GM23338 (cell line): ENCODE measurements around the gene PHF13. TPM values are rescaled to one million over a fixed set of nuclear protein-coding genes. Genes with fewer than 3 reads are reported as not detected.

Experiments used
- ATAC-seq: fragments of 200-7000 bp; cut with Tn5 transposase; 3 replicates; pipeline ENCODE4 v1.9.1; 2020
- DNase-seq: peaks from one replicate; pipeline ENCODE4 v3.0.0-alpha.2; 2015; ENCODE audit warnings: low spot score
- H2AFZ ChIP-seq: fragments of 200-600 bp; sonication (generic); 2 replicates; pipeline ENCODE4 v1.8.0; 2016; ENCODE audit warnings: antibody characterized with exemption, mild to moderate bottlenecking, moderate library complexity
- H3F3A ChIP-seq: fragments of 200-600 bp; sonication (generic); replicated peaks from 2 replicates; pipeline ENCODE4 v1.8.0; 2017; ENCODE audit warnings: antibody characterized with exemption, mixed run types, low read depth
- H3K27ac ChIP-seq: fragments of 200-600 bp; sonication (generic); 2 replicates; pipeline ENCODE4 v1.6.1; 2016; ENCODE audit warnings: low read depth
- H3K27me3 ChIP-seq: fragments of 200-600 bp; sonication (generic); 2 replicates; pipeline ENCODE4 v1.8.0; 2016; ENCODE audit warnings: mild to moderate bottlenecking, mixed run types, moderate library complexity; ENCODE audit not compliant: insufficient read depth
- H3K36me3 ChIP-seq: fragments of 200-600 bp; sonication (generic); 2 replicates; pipeline ENCODE4 v1.8.0; 2016; ENCODE audit warnings: mild to moderate bottlenecking; ENCODE audit not compliant: insufficient read depth
- H3K4me1 ChIP-seq: fragments of 200-600 bp; sonication (generic); 2 replicates; pipeline ENCODE4 v1.8.0; 2016; ENCODE audit warnings: mild to moderate bottlenecking, moderate library complexity; ENCODE audit not compliant: insufficient read depth
- H3K4me2 ChIP-seq: fragments of 200-600 bp; sonication (generic); 2 replicates; pipeline ENCODE4 v1.7.1; 2017; ENCODE audit warnings: mixed run types
- H3K4me3 ChIP-seq: fragments of 200-600 bp; sonication (generic); 2 replicates; pipeline ENCODE4 v1.6.1; 2016; ENCODE audit warnings: mixed run types
- H3K79me2 ChIP-seq: fragments of 200-600 bp; sonication (generic); replicated peaks from 2 replicates; pipeline ENCODE4 v1.8.0; 2017; ENCODE audit warnings: mild to moderate bottlenecking; ENCODE audit not compliant: insufficient read depth
- H3K9me2 ChIP-seq: fragments of 200-600 bp; sonication (generic); 2 replicates; pipeline ENCODE4 v1.8.0; 2017; ENCODE audit not compliant: insufficient read depth
- H4K20me1 ChIP-seq: fragments of 200-600 bp; sonication (generic); replicated peaks from 2 replicates; pipeline ENCODE4 v1.8.0; 2017; ENCODE audit warnings: mild to moderate bottlenecking; ENCODE audit not compliant: insufficient read depth
- H3K27ac Mint-ChIP-seq: 2 replicates; pipeline ENCODE4 v1.8.0; 2020; ENCODE audit warnings: inconsistent platforms, mild to moderate bottlenecking, moderate library complexity, mixed read lengths
- H3K27me3 Mint-ChIP-seq: 3 replicates; pipeline ENCODE4 v1.8.0; 2022; ENCODE audit warnings: low read depth, mild to moderate bottlenecking, moderate library complexity, mixed read lengths, inconsistent platforms; ENCODE audit not compliant: insufficient read depth, poor library complexity
- H3K36me3 Mint-ChIP-seq: 3 replicates; pipeline ENCODE4 v1.8.0; 2021; ENCODE audit warnings: low read depth, mild to moderate bottlenecking, inconsistent platforms, moderate library complexity, mixed read lengths
- H3K4me1 Mint-ChIP-seq: 3 replicates; pipeline ENCODE4 v1.8.0; 2020; ENCODE audit warnings: mild to moderate bottlenecking, inconsistent platforms, mixed read lengths
- H3K4me3 Mint-ChIP-seq: 3 replicates; pipeline ENCODE4 v1.8.0; 2021; ENCODE audit warnings: moderate library complexity, mild to moderate bottlenecking, inconsistent platforms, mixed read lengths
- H3K9me3 Mint-ChIP-seq: 3 replicates; pipeline ENCODE4 v1.8.0; 2020; ENCODE audit warnings: moderate library complexity, mild to moderate bottlenecking, inconsistent platforms, mixed read lengths
- CREB1 ChIP-seq: fragments of 250-450 bp; sonication (Bioruptor Pico); IDR thresholded peaks from 2 replicates; pipeline ENCODE4 v1.5.0; 2020; ENCODE audit warnings: low read depth, mild to moderate bottlenecking, moderate library complexity
- EZH2 ChIP-seq: fragments of 200-600 bp; sonication (generic); IDR thresholded peaks from one replicate; pipeline ENCODE4 v1.8.0; 2017; ENCODE audit warnings: antibody characterized with exemption, mild to moderate bottlenecking, low read depth; ENCODE audit not compliant: unreplicated experiment
- EZH2phosphoT487 ChIP-seq: fragments of 200-600 bp; sonication (generic); IDR thresholded peaks from one replicate; pipeline ENCODE4 v1.8.1; 2018; ENCODE audit warnings: antibody characterized with exemption; ENCODE audit not compliant: unreplicated experiment
- JUNB ChIP-seq: IDR thresholded peaks from one replicate; pipeline ENCODE4 v1.6.1; 2016; ENCODE audit warnings: antibody characterized with exemption; ENCODE audit not compliant: unreplicated experiment
- NANOG ChIP-seq: IDR thresholded peaks from 2 replicates; pipeline ENCODE4 v1.6.1; 2016; ENCODE audit warnings: antibody characterized with exemption, borderline replicate concordance
- POLR2AphosphoS5 ChIP-seq: IDR thresholded peaks from 2 replicates; pipeline ENCODE4 v1.6.1; 2016; ENCODE audit warnings: antibody characterized with exemption, low read depth
- STAT1 ChIP-seq: IDR thresholded peaks from one replicate; pipeline ENCODE4 v1.6.1; 2016; ENCODE audit warnings: antibody characterized with exemption; ENCODE audit not compliant: unreplicated experiment
- ZNF114 ChIP-seq: fragments of 250-450 bp; sonication (Bioruptor Pico); IDR thresholded peaks from 2 replicates; pipeline ENCODE4 v1.5.0; 2020; ENCODE audit warnings: mild to moderate bottlenecking, moderate library complexity
- ZNF331 ChIP-seq: fragments of 250-450 bp; sonication (Bioruptor Pico); IDR thresholded peaks from 2 replicates; pipeline ENCODE4 v1.5.0; 2020; ENCODE audit warnings: low read depth, mild to moderate bottlenecking, moderate library complexity
- polyA plus RNA-seq: library from polyadenylated mRNA; unstranded; fragments of >200 nt; fragmentation: Nextera tagmentation; extraction: Ambion mirVana; gene quantifications from 2 replicates; pipeline ENCODE4 v1.2.1, GENCODE V29; 2016
- total RNA-seq: library from RNA; depleted of rRNA; stranded (reverse); fragments of >200 nt; shearing (Covaris generic); gene quantifications from 2 replicates; pipeline ENCODE4 v1.2.3, GENCODE V29; 2014
- TF ChIP-seq, protein P1 (sequence below): fragments of 250-450 bp; sonication (Bioruptor Pico); IDR thresholded peaks from 2 replicates; pipeline ENCODE4 v1.5.0; 2020; ENCODE audit warnings: mild to moderate bottlenecking, moderate library complexity
- TF ChIP-seq, protein P2 (sequence below): IDR thresholded peaks from one replicate; pipeline ENCODE4 v1.6.1; 2018; ENCODE audit warnings: antibody characterized with exemption; ENCODE audit not compliant: unreplicated experiment
- TF ChIP-seq, protein P3 (sequence below), 2 experiments: fragments of 200-600 bp in 1 of 2; sonication (generic) in 1 of 2; conservative IDR thresholded peaks; 2 replicates each; pipeline versions ENCODE4 v1.5.1 to v1.6.1; 2016 to 2017; ENCODE audit warnings: antibody characterized with exemption in 2 of 2, low read depth in 2 of 2, mild to moderate bottlenecking in 2 of 2, moderate library complexity in 1 of 2
- TF ChIP-seq, protein P4 (sequence below): IDR thresholded peaks from 2 replicates; pipeline ENCODE4 v1.6.1; 2016; ENCODE audit warnings: antibody characterized with exemption

Gene PHF13
- total and polyA plus RNA-seq, 2 experiments from 2014 or later, result 12.1 to 33.2 TPM

DNA sequence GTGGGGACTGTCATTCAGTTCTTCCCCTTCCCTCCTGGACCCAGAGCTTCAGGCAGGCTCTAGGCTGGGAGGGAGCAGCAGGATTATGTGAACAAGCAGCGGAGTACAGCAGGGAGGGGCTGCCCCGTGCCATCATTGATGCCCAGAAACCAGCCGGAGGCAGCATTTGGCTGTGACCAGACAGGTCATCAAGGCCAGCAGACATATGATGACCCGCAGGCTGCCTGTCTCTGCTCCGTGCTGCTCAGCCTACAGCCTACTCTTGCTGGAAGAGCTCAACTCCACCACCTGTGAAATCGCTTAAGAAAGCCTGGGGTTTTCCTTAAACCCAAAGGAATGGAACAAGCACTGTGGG is 15.8 kb upstream of the PHF13 start:
- peaks cover 70% of the 10 kb centered on the region for H3K36me3 Mint-ChIP-seq
- peaks cover 9% of the 10 kb centered on the region for H3K4me1 ChIP-seq
- H3K27ac ChIP-seq, result no peak overlapping the region
- no peaks in the 10 kb centered on the region for H3K9me2 ChIP-seq
- H3K36me3 ChIP-seq, result peaks cover 9% of the 10 kb centered on the region
- peaks cover 11% of the 10 kb centered on the region for H3K27me3 Mint-ChIP-seq
- peaks cover 11% of the 10 kb centered on the region; the same call in 2 of the 3 replicates for H3K4me1 Mint-ChIP-seq
- DNase-seq (no peak), ATAC-seq (no peak)
- TF ChIP-seq POLR2AphosphoS5, result no peak
- TF ChIP-seq, protein P1, sequence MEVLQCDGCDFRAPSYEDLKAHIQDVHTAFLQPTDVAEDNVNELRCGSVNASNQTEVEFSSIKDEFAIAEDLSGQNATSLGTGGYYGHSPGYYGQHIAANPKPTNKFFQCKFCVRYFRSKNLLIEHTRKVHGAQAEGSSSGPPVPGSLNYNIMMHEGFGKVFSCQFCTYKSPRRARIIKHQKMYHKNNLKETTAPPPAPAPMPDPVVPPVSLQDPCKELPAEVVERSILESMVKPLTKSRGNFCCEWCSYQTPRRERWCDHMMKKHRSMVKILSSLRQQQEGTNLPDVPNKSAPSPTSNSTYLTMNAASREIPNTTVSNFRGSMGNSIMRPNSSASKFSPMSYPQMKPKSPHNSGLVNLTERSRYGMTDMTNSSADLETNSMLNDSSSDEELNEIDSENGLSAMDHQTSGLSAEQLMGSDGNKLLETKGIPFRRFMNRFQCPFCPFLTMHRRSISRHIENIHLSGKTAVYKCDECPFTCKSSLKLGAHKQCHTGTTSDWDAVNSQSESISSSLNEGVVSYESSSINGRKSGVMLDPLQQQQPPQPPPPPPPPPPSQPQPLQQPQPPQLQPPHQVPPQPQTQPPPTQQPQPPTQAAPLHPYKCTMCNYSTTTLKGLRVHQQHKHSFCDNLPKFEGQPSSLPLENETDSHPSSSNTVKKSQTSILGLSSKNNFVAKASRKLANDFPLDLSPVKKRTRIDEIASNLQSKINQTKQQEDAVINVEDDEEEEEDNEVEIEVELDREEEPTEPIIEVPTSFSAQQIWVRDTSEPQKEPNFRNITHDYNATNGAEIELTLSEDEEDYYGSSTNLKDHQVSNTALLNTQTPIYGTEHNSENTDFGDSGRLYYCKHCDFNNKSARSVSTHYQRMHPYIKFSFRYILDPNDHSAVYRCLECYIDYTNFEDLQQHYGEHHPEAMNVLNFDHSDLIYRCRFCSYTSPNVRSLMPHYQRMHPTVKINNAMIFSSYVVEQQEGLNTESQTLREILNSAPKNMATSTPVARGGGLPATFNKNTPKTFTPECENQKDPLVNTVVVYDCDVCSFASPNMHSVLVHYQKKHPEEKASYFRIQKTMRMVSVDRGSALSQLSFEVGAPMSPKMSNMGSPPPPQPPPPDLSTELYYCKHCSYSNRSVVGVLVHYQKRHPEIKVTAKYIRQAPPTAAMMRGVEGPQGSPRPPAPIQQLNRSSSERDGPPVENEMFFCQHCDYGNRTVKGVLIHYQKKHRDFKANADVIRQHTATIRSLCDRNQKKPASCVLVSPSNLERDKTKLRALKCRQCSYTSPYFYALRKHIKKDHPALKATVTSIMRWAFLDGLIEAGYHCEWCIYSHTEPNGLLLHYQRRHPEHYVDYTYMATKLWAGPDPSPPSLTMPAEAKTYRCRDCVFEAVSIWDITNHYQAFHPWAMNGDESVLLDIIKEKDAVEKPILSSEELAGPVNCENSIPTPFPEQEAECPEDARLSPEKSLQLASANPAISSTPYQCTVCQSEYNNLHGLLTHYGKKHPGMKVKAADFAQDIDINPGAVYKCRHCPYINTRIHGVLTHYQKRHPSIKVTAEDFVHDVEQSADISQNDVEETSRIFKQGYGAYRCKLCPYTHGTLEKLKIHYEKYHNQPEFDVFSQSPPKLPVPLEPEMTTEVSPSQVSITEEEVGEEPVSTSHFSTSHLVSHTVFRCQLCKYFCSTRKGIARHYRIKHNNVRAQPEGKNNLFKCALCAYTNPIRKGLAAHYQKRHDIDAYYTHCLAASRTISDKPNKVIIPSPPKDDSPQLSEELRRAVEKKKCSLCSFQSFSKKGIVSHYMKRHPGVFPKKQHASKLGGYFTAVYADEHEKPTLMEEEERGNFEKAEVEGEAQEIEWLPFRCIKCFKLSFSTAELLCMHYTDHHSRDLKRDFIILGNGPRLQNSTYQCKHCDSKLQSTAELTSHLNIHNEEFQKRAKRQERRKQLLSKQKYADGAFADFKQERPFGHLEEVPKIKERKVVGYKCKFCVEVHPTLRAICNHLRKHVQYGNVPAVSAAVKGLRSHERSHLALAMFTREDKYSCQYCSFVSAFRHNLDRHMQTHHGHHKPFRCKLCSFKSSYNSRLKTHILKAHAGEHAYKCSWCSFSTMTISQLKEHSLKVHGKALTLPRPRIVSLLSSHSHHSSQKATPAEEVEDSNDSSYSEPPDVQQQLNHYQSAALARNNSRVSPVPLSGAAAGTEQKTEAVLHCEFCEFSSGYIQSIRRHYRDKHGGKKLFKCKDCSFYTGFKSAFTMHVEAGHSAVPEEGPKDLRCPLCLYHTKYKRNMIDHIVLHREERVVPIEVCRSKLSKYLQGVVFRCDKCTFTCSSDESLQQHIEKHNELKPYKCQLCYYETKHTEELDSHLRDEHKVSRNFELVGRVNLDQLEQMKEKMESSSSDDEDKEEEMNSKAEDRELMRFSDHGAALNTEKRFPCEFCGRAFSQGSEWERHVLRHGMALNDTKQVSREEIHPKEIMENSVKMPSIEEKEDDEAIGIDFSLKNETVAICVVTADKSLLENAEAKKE (CRISPR knock-in tag), result no peak
- TF ChIP-seq EZH2, result no peak
- TF ChIP-seq, protein P2, sequence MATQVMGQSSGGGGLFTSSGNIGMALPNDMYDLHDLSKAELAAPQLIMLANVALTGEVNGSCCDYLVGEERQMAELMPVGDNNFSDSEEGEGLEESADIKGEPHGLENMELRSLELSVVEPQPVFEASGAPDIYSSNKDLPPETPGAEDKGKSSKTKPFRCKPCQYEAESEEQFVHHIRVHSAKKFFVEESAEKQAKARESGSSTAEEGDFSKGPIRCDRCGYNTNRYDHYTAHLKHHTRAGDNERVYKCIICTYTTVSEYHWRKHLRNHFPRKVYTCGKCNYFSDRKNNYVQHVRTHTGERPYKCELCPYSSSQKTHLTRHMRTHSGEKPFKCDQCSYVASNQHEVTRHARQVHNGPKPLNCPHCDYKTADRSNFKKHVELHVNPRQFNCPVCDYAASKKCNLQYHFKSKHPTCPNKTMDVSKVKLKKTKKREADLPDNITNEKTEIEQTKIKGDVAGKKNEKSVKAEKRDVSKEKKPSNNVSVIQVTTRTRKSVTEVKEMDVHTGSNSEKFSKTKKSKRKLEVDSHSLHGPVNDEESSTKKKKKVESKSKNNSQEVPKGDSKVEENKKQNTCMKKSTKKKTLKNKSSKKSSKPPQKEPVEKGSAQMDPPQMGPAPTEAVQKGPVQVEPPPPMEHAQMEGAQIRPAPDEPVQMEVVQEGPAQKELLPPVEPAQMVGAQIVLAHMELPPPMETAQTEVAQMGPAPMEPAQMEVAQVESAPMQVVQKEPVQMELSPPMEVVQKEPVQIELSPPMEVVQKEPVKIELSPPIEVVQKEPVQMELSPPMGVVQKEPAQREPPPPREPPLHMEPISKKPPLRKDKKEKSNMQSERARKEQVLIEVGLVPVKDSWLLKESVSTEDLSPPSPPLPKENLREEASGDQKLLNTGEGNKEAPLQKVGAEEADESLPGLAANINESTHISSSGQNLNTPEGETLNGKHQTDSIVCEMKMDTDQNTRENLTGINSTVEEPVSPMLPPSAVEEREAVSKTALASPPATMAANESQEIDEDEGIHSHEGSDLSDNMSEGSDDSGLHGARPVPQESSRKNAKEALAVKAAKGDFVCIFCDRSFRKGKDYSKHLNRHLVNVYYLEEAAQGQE, result no peak
- TF ChIP-seq JUNB, result no peak
- no peak for TF ChIP-seq NANOG
- no peak for TF ChIP-seq EZH2phosphoT487
- TF ChIP-seq CREB1 (CRISPR knock-in tag), result no peak
- TF ChIP-seq, protein P3, sequence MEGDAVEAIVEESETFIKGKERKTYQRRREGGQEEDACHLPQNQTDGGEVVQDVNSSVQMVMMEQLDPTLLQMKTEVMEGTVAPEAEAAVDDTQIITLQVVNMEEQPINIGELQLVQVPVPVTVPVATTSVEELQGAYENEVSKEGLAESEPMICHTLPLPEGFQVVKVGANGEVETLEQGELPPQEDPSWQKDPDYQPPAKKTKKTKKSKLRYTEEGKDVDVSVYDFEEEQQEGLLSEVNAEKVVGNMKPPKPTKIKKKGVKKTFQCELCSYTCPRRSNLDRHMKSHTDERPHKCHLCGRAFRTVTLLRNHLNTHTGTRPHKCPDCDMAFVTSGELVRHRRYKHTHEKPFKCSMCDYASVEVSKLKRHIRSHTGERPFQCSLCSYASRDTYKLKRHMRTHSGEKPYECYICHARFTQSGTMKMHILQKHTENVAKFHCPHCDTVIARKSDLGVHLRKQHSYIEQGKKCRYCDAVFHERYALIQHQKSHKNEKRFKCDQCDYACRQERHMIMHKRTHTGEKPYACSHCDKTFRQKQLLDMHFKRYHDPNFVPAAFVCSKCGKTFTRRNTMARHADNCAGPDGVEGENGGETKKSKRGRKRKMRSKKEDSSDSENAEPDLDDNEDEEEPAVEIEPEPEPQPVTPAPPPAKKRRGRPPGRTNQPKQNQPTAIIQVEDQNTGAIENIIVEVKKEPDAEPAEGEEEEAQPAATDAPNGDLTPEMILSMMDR (conservative IDR thresholded peaks at IDR 0.05; ENCODE audit: low read depth in 2 of 2), result no peak
- TF ChIP-seq, protein P4, sequence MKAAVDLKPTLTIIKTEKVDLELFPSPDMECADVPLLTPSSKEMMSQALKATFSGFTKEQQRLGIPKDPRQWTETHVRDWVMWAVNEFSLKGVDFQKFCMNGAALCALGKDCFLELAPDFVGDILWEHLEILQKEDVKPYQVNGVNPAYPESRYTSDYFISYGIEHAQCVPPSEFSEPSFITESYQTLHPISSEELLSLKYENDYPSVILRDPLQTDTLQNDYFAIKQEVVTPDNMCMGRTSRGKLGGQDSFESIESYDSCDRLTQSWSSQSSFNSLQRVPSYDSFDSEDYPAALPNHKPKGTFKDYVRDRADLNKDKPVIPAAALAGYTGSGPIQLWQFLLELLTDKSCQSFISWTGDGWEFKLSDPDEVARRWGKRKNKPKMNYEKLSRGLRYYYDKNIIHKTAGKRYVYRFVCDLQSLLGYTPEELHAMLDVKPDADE, result no peak
- no peak for TF ChIP-seq STAT1
- no peak for TF ChIP-seq ZNF114
- TF ChIP-seq ZNF331 (CRISPR knock-in tag), result no peak
- H2AFZ ChIP-seq, result no peak overlapping the region
- no peak overlapping the region for H3K4me2 ChIP-seq
- H3K4me3 Mint-ChIP-seq, result no peak overlapping the region
- no peak overlapping the region for H3K27ac Mint-ChIP-seq
- H3K79me2 ChIP-seq, result peaks cover 57% of the 10 kb centered on the region
- peaks cover 48% of the 10 kb centered on the region for H4K20me1 ChIP-seq
- no peak overlapping the region for H3K4me3 ChIP-seq
- no peaks in the 10 kb centered on the region for H3K9me3 Mint-ChIP-seq
- peaks cover 5% of the 10 kb centered on the region; the same call in 1 of the 2 replicates for H3K27me3 ChIP-seq
- H3F3A ChIP-seq, result no peaks in the 10 kb centered on the region; the same call in 1 of the 2 replicates
